ENCODE results near the gene SLC6A6. TPM values are rescaled to one million over a fixed set of nuclear protein-coding genes. Genes with fewer than 3 reads are reported as not detected.

The SLC6A6 gene
- total and polyA plus RNA-seq, 2 experiments from 2014 or later: 30.7 to 58.9 TPM

DNA sequence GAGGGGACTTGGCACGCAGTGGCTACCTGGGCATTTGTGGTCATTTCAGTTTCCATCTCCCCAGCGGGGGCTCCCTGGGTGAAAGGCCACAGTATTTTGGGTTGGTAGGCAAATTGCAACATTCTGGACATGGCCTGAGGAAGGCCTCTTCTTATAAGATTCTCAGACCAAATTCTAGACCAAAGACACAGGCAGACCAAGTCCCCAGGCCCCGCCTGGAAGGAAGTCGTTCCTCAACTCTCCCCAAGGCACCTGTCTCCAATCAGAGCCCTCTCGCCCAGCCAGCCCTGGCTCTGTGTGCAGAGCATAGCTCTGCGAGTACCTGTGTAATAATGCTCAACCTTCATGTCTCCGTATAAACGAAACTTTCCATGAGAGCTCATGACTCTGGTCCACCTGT, 84.7 kb downstream of the SLC6A6 start:
- Histone ChIP-seq H3K79me2 (no peaks in the 10 kb centered on the region), H2AFZ (no peak overlapping the region), H3K4me1 (ENCODE audit: insufficient read depth) (no peaks in the 10 kb centered on the region), H3K4me3 (no peak overlapping the region), H3K9me3 (ENCODE audit: low read depth) (no peaks in the 10 kb centered on the region), H3K36me3 (replicated peaks; ENCODE audit: insufficient read depth, low read depth) (no peaks in the 10 kb centered on the region), H4K20me1 (ENCODE audit: insufficient read depth, poor library complexity, severe bottlenecking) (no peaks in the 10 kb centered on the region), H3K9me2 (replicated peaks; ENCODE audit: insufficient read depth) (no peaks in the 10 kb centered on the region), H3K27ac (no peak overlapping the region), H3K27me3 (no peaks in the 10 kb centered on the region), H3K4me2 (no peak overlapping the region)
- no peak for DNase-seq (ENCODE audit: low spot score)
- WGBS (ENCODE audit: low lambda C conversion rate, missing lambda C conversion rate): 96% methylated on average over 8 of the region's 8 CpGs
- TF ChIP-seq EZH2 (IDR thresholded peaks at IDR 0.05; ENCODE audit: borderline replicate concordance) (no peak), EZH2phosphoT487 (IDR thresholded peaks at IDR 0.05; ENCODE audit: low read depth, severe bottlenecking, unreplicated experiment) (no peak)
- TF ChIP-seq, protein P1, sequence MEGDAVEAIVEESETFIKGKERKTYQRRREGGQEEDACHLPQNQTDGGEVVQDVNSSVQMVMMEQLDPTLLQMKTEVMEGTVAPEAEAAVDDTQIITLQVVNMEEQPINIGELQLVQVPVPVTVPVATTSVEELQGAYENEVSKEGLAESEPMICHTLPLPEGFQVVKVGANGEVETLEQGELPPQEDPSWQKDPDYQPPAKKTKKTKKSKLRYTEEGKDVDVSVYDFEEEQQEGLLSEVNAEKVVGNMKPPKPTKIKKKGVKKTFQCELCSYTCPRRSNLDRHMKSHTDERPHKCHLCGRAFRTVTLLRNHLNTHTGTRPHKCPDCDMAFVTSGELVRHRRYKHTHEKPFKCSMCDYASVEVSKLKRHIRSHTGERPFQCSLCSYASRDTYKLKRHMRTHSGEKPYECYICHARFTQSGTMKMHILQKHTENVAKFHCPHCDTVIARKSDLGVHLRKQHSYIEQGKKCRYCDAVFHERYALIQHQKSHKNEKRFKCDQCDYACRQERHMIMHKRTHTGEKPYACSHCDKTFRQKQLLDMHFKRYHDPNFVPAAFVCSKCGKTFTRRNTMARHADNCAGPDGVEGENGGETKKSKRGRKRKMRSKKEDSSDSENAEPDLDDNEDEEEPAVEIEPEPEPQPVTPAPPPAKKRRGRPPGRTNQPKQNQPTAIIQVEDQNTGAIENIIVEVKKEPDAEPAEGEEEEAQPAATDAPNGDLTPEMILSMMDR (IDR thresholded peaks at IDR 0.05; ENCODE audit: poor library complexity): no peak

DNA sequence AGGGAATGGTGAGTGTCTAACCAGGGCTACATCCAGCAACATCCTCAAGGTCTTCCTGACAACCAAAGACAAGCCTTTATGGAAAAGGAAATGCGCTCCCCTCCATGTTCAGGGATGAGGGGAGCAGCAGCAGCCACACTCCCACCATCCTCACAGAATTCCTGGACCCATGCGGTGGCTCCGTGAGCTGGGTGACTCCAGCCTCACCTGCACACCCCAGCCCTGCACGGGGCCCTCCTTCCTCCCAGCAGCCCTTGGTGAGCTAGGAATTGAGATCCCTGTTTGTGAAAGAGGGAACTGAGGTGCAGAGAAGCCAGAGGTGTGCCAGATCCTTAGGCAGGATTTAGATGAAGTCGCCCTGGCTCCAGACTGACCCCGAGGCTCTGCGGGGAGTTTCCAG, 85.4 kb downstream of the SLC6A6 start:
- H3K27ac ChIP-seq: no peak overlapping the region
- H3K4me3 ChIP-seq: no peak overlapping the region
- no peaks in the 10 kb centered on the region for H3K9me2 ChIP-seq (replicated peaks; ENCODE audit: insufficient read depth)
- no peaks in the 10 kb centered on the region for H4K20me1 ChIP-seq (ENCODE audit: insufficient read depth, poor library complexity, severe bottlenecking)
- H3K27me3 ChIP-seq: no peaks in the 10 kb centered on the region
- no peak overlapping the region for H2AFZ ChIP-seq
- H3K36me3 ChIP-seq (replicated peaks; ENCODE audit: insufficient read depth, low read depth): no peaks in the 10 kb centered on the region
- 89% methylated on average over 7 of the region's 7 CpGs for WGBS (ENCODE audit: low lambda C conversion rate, missing lambda C conversion rate)
- no peak for TF ChIP-seq EZH2phosphoT487 (IDR thresholded peaks at IDR 0.05; ENCODE audit: low read depth, severe bottlenecking, unreplicated experiment)
- no peak for TF ChIP-seq EZH2 (IDR thresholded peaks at IDR 0.05; ENCODE audit: borderline replicate concordance)
- TF ChIP-seq, protein P1 (IDR thresholded peaks at IDR 0.05; ENCODE audit: poor library complexity): no peak
- H3K4me1 ChIP-seq (ENCODE audit: insufficient read depth): no peaks in the 10 kb centered on the region
- no peak for DNase-seq (ENCODE audit: low spot score)
- H3K9me3 ChIP-seq (ENCODE audit: low read depth): no peaks in the 10 kb centered on the region
- H3K79me2 ChIP-seq: no peaks in the 10 kb centered on the region
- H3K4me2 ChIP-seq: no peak overlapping the region

DNA sequence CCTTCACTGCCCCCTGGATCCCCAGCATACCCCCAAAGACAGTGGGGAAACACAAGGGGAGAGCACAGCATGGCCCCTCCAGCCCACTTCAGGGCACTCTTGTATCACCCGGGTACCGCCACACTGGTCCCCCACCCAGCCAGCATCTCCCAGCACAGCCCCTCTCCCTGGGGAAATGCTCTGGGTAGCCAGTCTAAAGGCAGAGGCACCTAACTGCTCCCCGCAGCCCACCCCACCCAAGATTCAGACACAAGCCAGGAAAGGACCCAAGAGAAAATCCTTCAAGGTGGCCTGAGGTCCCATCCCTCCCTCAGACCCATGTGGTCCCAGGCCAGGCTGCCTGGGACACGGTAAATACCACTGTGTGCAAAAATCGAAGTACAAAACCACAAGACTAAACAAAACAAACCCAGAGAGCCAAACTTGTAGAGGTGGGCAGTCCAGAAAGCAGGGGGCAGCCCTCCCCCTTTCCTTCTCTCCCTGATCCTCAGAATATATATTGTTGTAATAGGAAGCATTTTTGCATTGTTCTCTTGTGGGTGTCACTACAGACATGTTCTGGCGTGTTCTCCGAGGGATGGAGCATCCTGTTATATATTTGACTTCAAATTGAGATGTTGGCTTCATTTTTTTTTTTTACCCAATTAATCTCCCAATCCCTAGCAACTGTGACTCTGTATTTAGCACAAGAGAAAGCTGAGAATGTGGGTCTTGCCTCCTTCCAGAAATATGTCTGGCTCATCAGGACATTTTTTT, 86.1 kb downstream of the SLC6A6 start:
- TF ChIP-seq EZH2 (IDR thresholded peaks at IDR 0.05; ENCODE audit: borderline replicate concordance): no peak
- TF ChIP-seq EZH2phosphoT487 (IDR thresholded peaks at IDR 0.05; ENCODE audit: low read depth, severe bottlenecking, unreplicated experiment): no peak
- TF ChIP-seq, protein P1 (IDR thresholded peaks at IDR 0.05; ENCODE audit: poor library complexity): no peak
- no peak overlapping the region for H3K27ac ChIP-seq
- H3K9me3 ChIP-seq (ENCODE audit: low read depth): no peaks in the 10 kb centered on the region
- H3K27me3 ChIP-seq: no peaks in the 10 kb centered on the region
- H3K36me3 ChIP-seq (replicated peaks; ENCODE audit: insufficient read depth, low read depth): no peaks in the 10 kb centered on the region
- WGBS (ENCODE audit: low lambda C conversion rate, missing lambda C conversion rate): 88% methylated on average over 6 of the region's 7 CpGs
- no peak overlapping the region for H3K4me2 ChIP-seq
- H3K9me2 ChIP-seq (replicated peaks; ENCODE audit: insufficient read depth): no peaks in the 10 kb centered on the region
- H2AFZ ChIP-seq: no peak overlapping the region
- H4K20me1 ChIP-seq (ENCODE audit: insufficient read depth, poor library complexity, severe bottlenecking): no peaks in the 10 kb centered on the region
- no peaks in the 10 kb centered on the region for H3K4me1 ChIP-seq (ENCODE audit: insufficient read depth)
- no peaks in the 10 kb centered on the region for H3K79me2 ChIP-seq
- no peak overlapping the region for H3K4me3 ChIP-seq
- no peak for DNase-seq (ENCODE audit: low spot score)

All from hepatocyte (in vitro differentiated cells).